Naive B cell (primary cell): ENCODE measurements around the gene FAM117B. TPM values are rescaled to one million over a fixed set of nuclear protein-coding genes. Genes with fewer than 3 reads are reported as not detected.
"Not testable (repeated sequence)": the region's sequence is repeated elsewhere in the genome, so short reads cannot be mapped to it uniquely, and the experiment has no call there.

ENCODE experiments used
- ATAC-seq, 2 donors: fragments of 150-1000 bp; cut with Tn5 transposase; 2 replicates each; pipeline ENCODE4 v1.10.0; 2021; ENCODE audit warnings: low read depth in 2 of 2, mild to moderate bottlenecking in 2 of 2, moderate library complexity in 2 of 2
- DNase-seq: peaks from one replicate; pipeline ENCODE4 v3.0.0; 2022
- H3K27ac Mint-ChIP-seq, 6 donors: one replicate each; pipeline ENCODE4 v1.8.0; 2020 to 2022; ENCODE audit warnings: mild to moderate bottlenecking in 6 of 6, mixed read lengths in 6 of 6, moderate library complexity in 5 of 6, inconsistent platforms in 2 of 6
- H3K27me3 Mint-ChIP-seq, 3 donors: one replicate each; pipeline ENCODE4 v1.8.0; 2021 to 2022; ENCODE audit warnings: mixed read lengths in 3 of 3, mild to moderate bottlenecking in 1 of 3
- H3K36me3 Mint-ChIP-seq, 2 donors: one replicate each; pipeline ENCODE4 v1.8.0; 2020 to 2022; ENCODE audit warnings: mixed read lengths in 2 of 2, inconsistent platforms in 1 of 2, mild to moderate bottlenecking in 1 of 2
- H3K4me1 Mint-ChIP-seq, 3 donors: one replicate each; pipeline ENCODE4 v1.8.0; 2020 to 2022; ENCODE audit warnings: mixed read lengths in 3 of 3, inconsistent platforms in 1 of 3, mild to moderate bottlenecking in 1 of 3, moderate library complexity in 1 of 3
- H3K4me3 Mint-ChIP-seq, 8 donors: one replicate each; pipeline ENCODE4 v1.8.0; 2020 to 2022; ENCODE audit warnings: mild to moderate bottlenecking in 8 of 8, mixed read lengths in 8 of 8, moderate library complexity in 8 of 8, inconsistent platforms in 2 of 8
- H3K9me3 Mint-ChIP-seq, 7 donors: one replicate each; pipeline ENCODE4 v1.8.0; 2020 to 2022; ENCODE audit warnings: mixed read lengths in 7 of 7, mild to moderate bottlenecking in 5 of 7, inconsistent platforms in 2 of 7, moderate library complexity in 1 of 7
- polyA plus RNA-seq, 6 donors: library from polyadenylated mRNA; unstranded; fragments of 300-500 nt; fragmentation: Illumina TruSeq; gene quantifications; one replicate each; pipeline ENCODE4 v1.2.3, GENCODE V29; 2021; ENCODE audit warnings: low read depth in 6 of 6

The FAM117B gene
- polyA plus RNA-seq, 6 donors from 2014 or later: 17.7 to 31.3 (median 21.8) TPM

DNA sequence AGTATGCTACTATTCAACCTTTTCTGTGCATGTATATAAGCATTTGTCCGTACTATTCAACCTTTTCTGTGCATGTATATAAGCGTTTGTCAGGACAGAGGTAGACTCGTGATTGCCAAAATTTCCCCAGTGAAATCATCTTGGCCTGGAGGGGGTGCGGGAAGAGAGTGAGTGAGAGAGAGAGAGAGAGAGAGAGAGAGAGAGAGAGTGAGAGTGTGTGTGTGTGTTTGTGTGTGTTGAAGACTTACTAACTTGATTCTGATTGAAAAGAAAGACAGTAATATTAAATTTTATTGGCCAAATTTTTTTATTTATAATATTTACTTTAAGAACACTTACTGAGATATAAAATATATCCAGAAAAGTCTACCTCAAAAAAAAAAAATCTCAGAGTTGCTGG lies 19.1 kb downstream of the FAM117B start:
- peak overlapping the region in 5 of 6 donors; percentile 60 to 96 (median 86) for H3K27ac Mint-ChIP-seq
- H3K36me3 Mint-ChIP-seq: peaks cover 0 to 5% of the 10 kb centered on the region in 2 donors
- ATAC-seq: no peak
- H3K27me3 Mint-ChIP-seq: no peaks in the 10 kb centered on the region
- DNase-seq: no peak
- H3K4me3 Mint-ChIP-seq: peak overlapping the region in 5 of 8 donors; percentile 0 to 69 (median 9)
- no peaks in the 10 kb centered on the region for H3K9me3 Mint-ChIP-seq
- H3K4me1 Mint-ChIP-seq: peaks cover 68 to 91% (median 89%) of the 10 kb centered on the region in 3 donors

DNA sequence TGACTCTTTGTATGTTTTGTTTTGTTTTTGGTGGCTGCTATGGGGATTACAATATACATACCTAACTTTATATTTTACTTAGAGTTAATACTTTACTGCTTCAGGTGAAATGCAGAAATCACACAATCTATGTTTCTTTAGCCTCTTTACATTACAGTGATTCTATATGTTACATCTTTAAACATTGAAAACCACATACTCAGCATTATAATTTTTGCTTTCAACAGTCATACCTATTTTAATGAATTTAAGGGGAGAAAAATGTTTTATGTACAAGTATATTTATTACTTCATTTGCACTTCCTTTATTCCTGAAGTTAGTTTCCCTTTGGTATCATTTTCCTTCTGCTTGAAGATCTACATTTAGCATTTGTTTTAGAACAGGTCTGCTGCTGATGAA lies 23.1 kb downstream of the FAM117B start:
- Mint-ChIP-seq H3K27me3 (no peaks in the 10 kb centered on the region), H3K36me3 (peaks cover 7 to 15% of the 10 kb centered on the region in 2 donors), H3K4me3 (peak overlapping the region in 7 of 8 donors; percentile 1 to 90 (median 54)), H3K27ac (peak overlapping the region in 5 of 6 donors; percentile 44 to 86 (median 79)), H3K4me1 (peaks cover 70 to 95% (median 91%) of the 10 kb centered on the region in 3 donors), H3K9me3 (no peaks in the 10 kb centered on the region)
- ATAC-seq (no peak), DNase-seq (no peak)

DNA sequence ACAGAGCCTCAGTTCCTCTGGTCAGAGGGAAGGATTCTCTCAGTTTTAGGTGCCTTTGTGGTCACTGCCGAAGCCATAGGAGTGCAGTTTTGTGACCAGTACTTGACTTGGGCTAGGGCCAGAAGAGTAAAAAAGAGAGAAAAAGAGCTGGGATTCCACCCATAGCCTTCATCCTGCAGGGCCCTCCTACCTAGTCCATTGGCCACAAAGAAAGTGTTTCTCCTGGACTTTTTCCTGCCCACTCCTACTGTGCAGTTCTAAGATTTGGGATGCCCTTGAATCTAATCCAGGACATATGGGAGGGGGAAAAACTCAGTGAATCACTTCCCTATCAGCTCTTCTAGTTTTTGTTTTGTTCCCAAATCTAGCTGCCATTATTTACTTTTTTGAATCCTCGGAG lies 26.0 kb downstream of the FAM117B start:
- no peak for ATAC-seq
- Mint-ChIP-seq H3K27ac (peak overlapping the region in 3 of 6 donors; percentile 10 to 47 (median 36)), H3K4me3 (peak overlapping the region in 4 of 8 donors; percentile 7 to 83 (median 22)), H3K27me3 (no peaks in the 10 kb centered on the region), H3K36me3 (peaks cover 7 to 23% of the 10 kb centered on the region in 2 donors), H3K4me1 (peaks cover 48 to 90% (median 72%) of the 10 kb centered on the region in 3 donors), H3K9me3 (peaks cover 0 to 7% (median 1%) of the 10 kb centered on the region in 7 donors)
- no peak for DNase-seq

DNA sequence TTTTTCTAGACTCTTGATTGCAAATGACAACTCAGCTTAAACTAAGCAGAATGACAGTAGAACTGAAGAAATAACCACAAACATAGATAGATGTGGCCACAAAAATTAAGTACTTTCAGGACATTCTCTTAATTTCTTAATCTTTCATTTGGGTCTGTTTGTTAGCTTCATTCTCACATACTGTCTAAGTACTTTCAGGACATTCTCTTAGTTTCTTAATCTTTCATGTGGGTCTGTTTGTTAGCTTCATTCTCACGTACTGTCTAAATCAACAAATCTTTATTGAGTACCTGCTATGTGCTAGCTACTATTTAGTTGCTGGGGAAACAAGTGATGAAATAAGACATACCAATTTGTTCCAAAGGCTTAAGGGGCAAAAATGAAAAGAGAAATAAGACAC lies 35.1 kb downstream of the FAM117B start:
- Mint-ChIP-seq H3K4me1 (peaks cover 53 to 96% (median 78%) of the 10 kb centered on the region in 3 donors), H3K27me3 (no peaks in the 10 kb centered on the region), H3K36me3 (peaks cover 0 to 7% of the 10 kb centered on the region in 2 donors), H3K4me3 (peak overlapping the region in 7 of 8 donors; percentile 32 to 84 (median 61)), H3K27ac (peak overlapping the region in 5 of 6 donors; percentile 89 to 91 (median 90)), H3K9me3 (peaks cover 0 to 14% (median 3%) of the 10 kb centered on the region in 7 donors)
- DNase-seq: no peak
- ATAC-seq: no peak

DNA sequence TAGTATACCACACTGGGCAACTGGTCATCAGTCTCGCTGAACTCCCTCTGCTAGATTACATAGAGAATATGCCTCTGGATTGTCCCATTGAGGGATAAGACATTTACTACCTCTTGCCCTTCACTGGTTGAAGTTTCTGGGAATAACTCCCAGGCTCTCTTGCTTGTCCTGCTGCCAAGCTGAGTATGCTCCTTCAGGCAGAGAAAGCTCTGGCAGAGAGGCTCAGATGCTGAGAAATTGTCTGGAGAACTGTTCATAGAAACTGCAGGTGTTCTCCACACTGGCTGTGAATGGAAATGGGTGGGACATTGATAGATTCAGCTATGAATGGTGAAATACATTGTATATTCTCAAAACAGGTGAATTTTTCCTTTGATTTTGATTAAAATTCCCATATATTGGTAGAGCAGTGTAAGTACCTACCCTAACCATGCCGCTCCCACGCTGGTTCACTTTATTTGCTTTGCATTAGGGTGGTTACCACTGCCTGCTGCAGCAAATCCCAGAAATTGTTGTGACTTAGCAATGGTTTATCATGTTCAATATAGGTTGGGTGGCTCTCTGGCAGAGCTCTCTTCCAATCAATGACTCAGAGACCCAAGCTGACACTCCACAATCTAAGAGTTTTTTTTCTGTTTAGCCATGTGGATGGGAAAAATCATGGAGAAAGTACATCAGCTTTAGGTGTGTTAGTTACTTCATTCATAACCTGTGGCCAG lies 36.7 kb downstream of the FAM117B start:
- Mint-ChIP-seq H3K27ac (peak overlapping the region; percentile 74 to 91 (median 89)), H3K36me3 (peaks cover 0 to 7% of the 10 kb centered on the region in 2 donors), H3K9me3 (peaks cover 0 to 11% (median 4%) of the 10 kb centered on the region in 7 donors), H3K4me3 (peak overlapping the region in 7 of 8 donors; percentile 39 to 85 (median 49)), H3K27me3 (no peaks in the 10 kb centered on the region), H3K4me1 (peaks cover 52 to 95% (median 73%) of the 10 kb centered on the region in 3 donors)
- DNase-seq (no peak), ATAC-seq (no peak)

DNA sequence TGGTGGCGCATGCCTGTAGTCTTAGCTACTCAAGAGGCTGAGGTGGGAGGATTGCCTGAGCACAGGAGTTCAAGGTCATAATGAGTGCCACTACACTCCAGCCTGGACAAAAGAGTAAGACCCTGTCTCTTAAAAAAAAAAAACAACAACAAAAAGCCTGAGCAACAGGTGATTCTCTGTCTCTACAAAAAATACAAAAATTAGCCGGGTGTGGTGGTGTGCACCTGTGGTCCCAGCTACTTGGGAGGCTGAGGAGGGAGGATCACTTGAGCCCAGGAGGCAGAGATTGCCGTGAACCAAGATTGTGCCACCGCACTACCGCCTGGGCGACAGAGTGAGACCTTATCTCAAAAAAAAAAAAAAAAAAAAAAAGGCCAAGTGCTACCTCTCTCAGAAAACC lies 40.3 kb downstream of the FAM117B start:
- H3K27me3 Mint-ChIP-seq, DNase-seq, ATAC-seq: not testable (repeated sequence)
- peak overlapping the region; percentile 41 to 90 (median 88) for H3K27ac Mint-ChIP-seq
- H3K36me3 Mint-ChIP-seq: peaks cover 7 to 30% of the 10 kb centered on the region in 2 donors
- H3K9me3 Mint-ChIP-seq: peaks cover 12 to 16% (median 15%) of the 10 kb centered on the region in 7 donors
- peaks cover 45 to 81% (median 72%) of the 10 kb centered on the region in 3 donors for H3K4me1 Mint-ChIP-seq
- peak overlapping the region in 7 of 8 donors; percentile 5 to 85 (median 68) for H3K4me3 Mint-ChIP-seq

DNA sequence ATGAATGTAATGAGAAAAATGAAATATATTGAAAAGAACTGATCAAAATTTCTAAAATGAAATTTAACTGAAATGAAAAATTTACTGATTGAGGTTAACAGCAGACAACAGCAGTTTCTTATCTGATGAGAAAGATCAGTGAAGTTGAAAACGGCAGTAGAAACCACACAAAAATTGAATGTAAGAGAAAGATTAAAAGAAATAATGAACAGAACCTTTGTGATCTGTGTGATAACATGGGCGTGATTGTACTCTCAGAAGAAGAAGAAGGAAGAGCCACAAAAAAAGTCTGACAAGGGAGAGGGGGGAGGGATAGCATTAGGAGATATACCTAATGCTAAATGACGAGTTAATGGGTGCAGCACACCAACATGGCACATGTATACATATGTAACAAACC lies 45.2 kb downstream of the FAM117B start:
- ATAC-seq: no peak
- no peak overlapping the region for H3K4me3 Mint-ChIP-seq
- peaks cover 30 to 44% (median 38%) of the 10 kb centered on the region in 3 donors for H3K4me1 Mint-ChIP-seq
- peaks cover 19 to 36% (median 27%) of the 10 kb centered on the region in 7 donors for H3K9me3 Mint-ChIP-seq
- H3K27me3 Mint-ChIP-seq: no peaks in the 10 kb centered on the region
- H3K36me3 Mint-ChIP-seq: peaks cover 27 to 50% of the 10 kb centered on the region in 2 donors
- DNase-seq: no peak
- H3K27ac Mint-ChIP-seq: peak overlapping the region in 2 of 6 donors; percentile 11 to 94

DNA sequence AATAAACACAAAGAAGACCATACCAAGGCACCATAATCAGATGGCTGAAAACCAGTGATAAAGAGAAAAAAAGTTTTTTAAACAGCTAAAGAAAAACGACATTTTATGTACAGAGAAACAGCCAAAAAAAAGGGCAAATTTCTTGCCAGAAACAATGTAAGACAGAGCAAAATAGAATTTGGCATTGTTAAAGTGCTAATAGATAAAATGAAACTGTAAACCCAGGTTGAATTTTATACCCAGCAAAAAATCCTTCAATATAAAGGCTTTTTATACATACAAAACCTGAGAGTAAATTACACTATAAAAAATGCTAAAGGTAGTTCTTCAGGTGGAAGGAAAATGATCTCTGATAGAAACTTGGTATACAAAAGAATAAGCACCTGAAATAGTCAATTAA lies 45.7 kb downstream of the FAM117B start:
- no peaks in the 10 kb centered on the region for H3K27me3 Mint-ChIP-seq
- H3K9me3 Mint-ChIP-seq: peaks cover 17 to 32% (median 27%) of the 10 kb centered on the region in 7 donors
- no peak overlapping the region for H3K4me3 Mint-ChIP-seq
- peaks cover 27 to 45% of the 10 kb centered on the region in 2 donors for H3K36me3 Mint-ChIP-seq
- H3K27ac Mint-ChIP-seq: no peak overlapping the region
- no peak for ATAC-seq
- DNase-seq: no peak
- peaks cover 26 to 39% (median 35%) of the 10 kb centered on the region in 3 donors for H3K4me1 Mint-ChIP-seq

DNA sequence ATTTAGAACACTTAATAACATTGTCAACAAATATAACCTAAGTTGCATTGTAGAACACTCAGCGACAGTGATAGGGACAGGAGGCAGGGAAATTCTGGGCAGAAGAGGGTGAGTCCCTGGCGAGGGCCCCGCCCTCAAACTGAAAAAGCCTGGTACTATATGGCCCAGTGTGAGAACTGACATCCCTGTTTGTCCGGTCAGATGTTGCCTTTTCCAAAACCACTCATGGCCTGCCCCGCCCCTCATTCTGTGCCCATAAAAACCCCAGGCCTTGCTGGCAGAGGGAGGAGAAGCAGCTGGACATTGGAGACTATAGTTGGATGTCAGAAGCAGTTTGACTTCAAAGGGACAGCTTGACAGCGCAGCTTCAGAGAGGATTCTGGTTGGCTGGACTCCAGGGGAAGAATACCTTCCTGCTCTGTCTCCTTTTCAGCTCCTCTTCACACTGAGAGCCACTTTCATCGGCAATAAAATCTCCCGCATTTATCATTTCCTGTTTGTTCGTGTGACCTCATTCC lies 47.0 kb downstream of the FAM117B start:
- DNase-seq: no peak
- peak overlapping the region in 2 of 6 donors; percentile 20 to 40 for H3K27ac Mint-ChIP-seq
- H3K4me3 Mint-ChIP-seq: peak overlapping the region in 1 of 8 donors; percentile 20
- no peak for ATAC-seq
- peaks cover 27 to 43% of the 10 kb centered on the region in 2 donors for H3K36me3 Mint-ChIP-seq
- H3K9me3 Mint-ChIP-seq: peaks cover 16 to 31% (median 26%) of the 10 kb centered on the region in 7 donors
- H3K4me1 Mint-ChIP-seq: peaks cover 25 to 41% (median 32%) of the 10 kb centered on the region in 3 donors
- H3K27me3 Mint-ChIP-seq: no peaks in the 10 kb centered on the region

DNA sequence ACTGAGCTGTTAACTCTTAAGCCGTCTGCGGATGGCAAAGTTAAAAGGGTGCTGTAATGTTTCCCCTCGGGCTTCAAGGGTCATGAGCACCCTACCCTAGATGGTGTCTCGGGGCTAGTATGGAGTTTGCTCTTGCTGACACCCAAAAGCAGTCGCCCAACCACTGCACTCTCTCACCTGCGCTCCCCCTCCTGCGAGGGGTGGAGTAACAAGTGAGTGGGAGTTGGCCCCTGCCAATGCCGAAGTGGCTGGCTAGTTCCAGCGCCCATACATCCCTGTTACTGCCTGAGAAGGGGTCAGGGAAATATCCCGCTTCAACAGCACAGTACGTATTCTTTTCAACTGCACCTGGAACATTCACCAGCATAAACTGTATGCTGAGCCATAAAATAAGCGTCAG lies 47.5 kb downstream of the FAM117B start:
- peaks cover 27 to 43% of the 10 kb centered on the region in 2 donors for H3K36me3 Mint-ChIP-seq
- H3K4me1 Mint-ChIP-seq: peaks cover 29 to 41% (median 32%) of the 10 kb centered on the region in 3 donors
- peak overlapping the region in 1 of 6 donors; percentile 40 for H3K27ac Mint-ChIP-seq
- no peak for DNase-seq
- no peak for ATAC-seq
- no peaks in the 10 kb centered on the region for H3K27me3 Mint-ChIP-seq
- H3K9me3 Mint-ChIP-seq: peaks cover 16 to 31% (median 26%) of the 10 kb centered on the region in 7 donors
- no peak overlapping the region for H3K4me3 Mint-ChIP-seq

DNA sequence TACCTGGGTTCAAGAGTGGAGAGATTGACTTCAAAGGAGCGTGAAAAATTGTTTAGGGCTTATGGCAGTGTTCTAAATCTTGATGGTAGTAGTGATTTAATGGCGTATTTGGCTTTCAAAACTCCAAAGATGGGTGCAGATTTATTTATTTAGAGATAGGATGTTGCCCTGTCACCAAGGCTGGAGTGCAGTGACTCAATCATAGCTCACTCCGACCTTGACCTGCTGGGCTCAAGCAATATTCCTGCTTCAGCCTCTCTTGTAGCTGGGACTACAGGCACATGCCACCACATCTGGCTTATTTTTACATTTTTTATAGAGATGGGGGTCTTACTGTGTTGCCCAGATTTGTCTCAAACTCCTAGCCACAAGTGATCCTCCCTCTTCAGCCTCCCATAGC lies 52.5 kb downstream of the FAM117B start:
- DNase-seq: no peak
- peaks cover 0 to 6% (median 1%) of the 10 kb centered on the region in 7 donors for H3K9me3 Mint-ChIP-seq
- no peak overlapping the region for H3K4me3 Mint-ChIP-seq
- peaks cover 1 to 2% of the 10 kb centered on the region in 2 donors for H3K36me3 Mint-ChIP-seq
- peak overlapping the region; percentile 21 to 66 (median 50) for H3K27ac Mint-ChIP-seq
- no peak for ATAC-seq
- no peaks in the 10 kb centered on the region for H3K27me3 Mint-ChIP-seq
- H3K4me1 Mint-ChIP-seq: peaks cover 25 to 51% (median 46%) of the 10 kb centered on the region in 3 donors

DNA sequence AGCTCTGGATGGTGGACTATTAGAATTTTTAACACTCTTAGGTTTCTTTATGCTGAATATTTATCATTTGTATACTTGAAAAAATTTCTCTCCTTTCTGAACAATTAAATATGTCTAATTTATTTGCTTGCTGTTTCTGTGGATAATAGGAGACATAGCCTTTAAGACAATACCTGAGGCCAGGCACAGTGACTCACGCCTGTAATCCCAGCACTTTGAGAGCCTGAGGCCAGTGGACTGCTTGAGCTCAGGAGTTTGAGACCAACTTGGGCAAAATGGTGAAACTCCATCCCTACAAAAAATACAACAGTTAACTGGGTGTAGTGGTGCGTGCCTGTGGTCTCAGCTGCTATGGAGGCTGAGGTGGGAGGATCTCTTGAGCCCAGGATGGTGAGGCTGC lies 54.7 kb downstream of the FAM117B start:
- Mint-ChIP-seq H3K9me3 (no peaks in the 10 kb centered on the region), H3K27me3 (no peaks in the 10 kb centered on the region), H3K27ac (peak overlapping the region in 3 of 6 donors; percentile 49 to 88 (median 80)), H3K36me3 (no peaks in the 10 kb centered on the region), H3K4me1 (peaks cover 22 to 69% (median 54%) of the 10 kb centered on the region in 3 donors), H3K4me3 (no peak overlapping the region)
- DNase-seq (no peak), ATAC-seq (no peak)

DNA sequence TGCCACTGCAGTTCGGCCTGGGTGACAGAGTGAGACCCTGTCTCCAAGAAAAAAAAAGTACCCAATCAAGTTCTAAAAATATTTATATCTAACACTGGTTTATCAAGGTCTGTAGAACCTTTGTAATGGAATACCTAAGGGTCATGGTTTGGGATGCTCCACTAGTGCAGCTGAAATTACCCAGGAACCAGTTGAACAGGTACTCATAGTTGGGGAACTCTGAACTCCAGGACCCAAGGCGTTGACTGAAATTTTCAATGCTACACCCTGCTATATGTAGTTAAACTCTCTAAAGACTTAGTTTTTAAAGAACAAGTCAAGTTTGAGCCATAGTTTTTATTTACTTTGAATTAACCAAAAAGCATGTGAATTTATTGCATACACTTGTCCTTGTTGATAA lies 55.1 kb downstream of the FAM117B start:
- no peaks in the 10 kb centered on the region for H3K9me3 Mint-ChIP-seq
- H3K27ac Mint-ChIP-seq: peak overlapping the region; percentile 5 to 91 (median 53)
- ATAC-seq: no peak
- no peaks in the 10 kb centered on the region for H3K36me3 Mint-ChIP-seq
- peak overlapping the region in 1 of 8 donors; percentile 23 for H3K4me3 Mint-ChIP-seq
- peaks cover 26 to 74% (median 57%) of the 10 kb centered on the region in 3 donors for H3K4me1 Mint-ChIP-seq
- H3K27me3 Mint-ChIP-seq: no peaks in the 10 kb centered on the region
- DNase-seq: no peak
